CD4-positive, alpha-beta T cell treated with Interleukin-21 for 1 hour (primary cell): ENCODE measurements around the gene RARA.

ENCODE experiments used
- DNase-seq: peaks from one replicate; pipeline ENCODE4 v3.0.0-alpha.2; 2020

RARA gene

GRCh38 chr17:40329839-40330794 is 21.1 kb downstream of the RARA start:
- DNase-seq, result peak; percentile 46

- DNase-seq, result no peak
These were observed 22.0 kb downstream of the RARA start for GRCh38 chr17:40330850-40331470.

GRCh38 chr17:40331743-40332641 is 23.0 kb downstream of the RARA start:
- DNase-seq, result no peak

- DNase-seq, result no peak
These were observed 24.9 kb downstream of the RARA start for GRCh38 chr17:40333781-40334448.

GRCh38 chr17:40335620-40336019 is 26.6 kb downstream of the RARA start:
- no peak for DNase-seq

- no peak for DNase-seq
These were observed 28.4 kb downstream of the RARA start for GRCh38 chr17:40337351-40337750.

- DNase-seq, result no peak
These were observed 29.1 kb downstream of the RARA start for GRCh38 chr17:40338058-40338457.

GRCh38 chr17:40338941-40339649 is 30.1 kb downstream of the RARA start:
- no peak for DNase-seq

- no peak for DNase-seq
These were observed 31.3 kb downstream of the RARA start for GRCh38 chr17:40340327-40340726.

- DNase-seq, result peak; percentile 93
These were observed 32.2 kb downstream of the RARA start for GRCh38 chr17:40340880-40341807.

GRCh38 chr17:40341808-40342503 is 33.0 kb downstream of the RARA start:
- DNase-seq, result peak; percentile 50

- DNase-seq, result no peak
These were observed 33.7 kb downstream of the RARA start for GRCh38 chr17:40342504-40343218.

GRCh38 chr17:40343219-40344119 is 34.5 kb downstream of the RARA start:
- DNase-seq, result no peak

- DNase-seq, result peak; percentile 66
These were observed 35.6 kb downstream of the RARA start for GRCh38 chr17:40344421-40345160.

GRCh38 chr17:40345161-40345993 is 36.4 kb downstream of the RARA start:
- DNase-seq, result peak; percentile 54

- no peak for DNase-seq
These were observed 37.2 kb downstream of the RARA start for GRCh38 chr17:40345994-40346764.
